Activated T-helper 1 cell treated with anti-CD3 and anti-CD28 coated beads, Interleukin-2, amount 50 U/mL, for 16 hours (primary cell): ENCODE data around the gene SORT1.
"Not testable (repeated sequence)": the region's sequence is repeated elsewhere in the genome, so short reads cannot be mapped to it uniquely, and the experiment has no call there.

ENCODE experiments used
- DNase-seq, 2 donors: peaks; one replicate each; pipeline ENCODE4 v3.0.0-alpha.2; 2020; ENCODE audit warnings: low read depth in 1 of 2, low spot score in 1 of 2

The SORT1 gene

DNA sequence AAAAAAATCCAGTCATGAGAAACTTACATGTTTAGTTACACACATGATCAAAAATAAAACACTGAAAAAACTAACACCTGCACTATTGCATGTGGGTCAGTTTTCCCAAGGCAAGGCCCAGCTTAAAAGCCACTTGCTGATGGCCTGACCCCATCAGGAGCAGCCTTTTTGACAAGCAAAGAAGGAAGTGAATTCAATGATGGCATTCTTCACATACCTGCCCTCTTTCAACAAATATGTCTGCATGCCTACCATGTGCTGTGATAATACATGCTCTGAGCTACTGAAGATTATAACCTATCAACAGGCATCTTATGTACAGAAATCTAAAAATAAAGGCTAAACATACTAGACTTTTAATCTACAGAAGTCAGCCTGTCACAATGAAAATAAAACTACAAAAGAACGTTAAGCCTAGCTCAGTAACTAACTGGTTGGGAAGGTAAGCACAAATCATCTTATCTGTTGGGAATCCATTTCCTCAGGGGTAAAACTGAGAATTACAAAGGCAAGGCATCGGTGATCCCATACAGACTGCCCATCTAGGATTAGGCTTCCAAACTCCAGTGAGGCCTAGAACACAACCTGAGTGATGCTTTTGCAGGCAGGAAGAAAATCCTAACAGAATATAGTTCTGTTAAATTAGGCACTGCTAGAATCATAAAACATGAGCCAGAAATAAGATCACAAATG, 14.5 kb downstream of the SORT1 start:
- DNase-seq = no peak

DNA sequence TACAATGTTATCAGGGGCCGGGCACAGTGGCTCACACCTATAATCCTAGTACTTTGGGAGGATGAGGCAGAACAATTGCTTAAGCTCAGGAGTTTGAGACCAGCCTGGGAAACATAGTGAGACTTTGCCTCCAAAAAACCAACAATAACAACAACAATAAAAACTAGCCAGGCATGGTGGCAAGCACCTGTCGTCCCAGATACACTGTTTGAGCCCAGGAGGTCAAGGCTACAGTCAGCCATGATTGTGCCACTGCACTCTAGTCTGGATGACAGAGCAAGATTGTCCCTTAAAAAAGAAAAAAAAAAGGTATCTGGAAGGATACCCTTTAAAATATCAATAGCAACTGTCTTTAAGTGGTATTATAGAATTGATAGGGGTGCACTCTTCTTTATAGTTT, 16.1 kb downstream of the SORT1 start:
- no peak for DNase-seq

DNA sequence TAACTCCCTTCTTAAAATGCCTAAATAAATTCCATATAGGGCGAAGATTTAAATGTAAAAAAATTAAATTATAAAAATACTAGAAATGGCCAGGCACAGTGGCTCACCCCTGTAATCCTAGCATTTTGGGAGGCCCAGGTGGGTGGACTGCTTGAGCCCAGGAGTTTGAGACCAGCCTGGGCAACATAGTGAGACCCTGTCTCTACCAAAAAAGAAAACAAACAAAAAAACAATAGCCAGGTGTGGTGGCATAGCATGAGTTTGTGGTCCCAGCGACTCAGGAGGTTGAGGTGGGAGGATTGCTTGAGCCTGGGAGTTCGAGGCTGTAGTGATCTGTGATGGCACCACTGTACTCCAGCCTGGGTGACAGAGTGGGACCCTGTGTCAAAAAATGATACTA, 17.8 kb downstream of the SORT1 start:
- no peak for DNase-seq

- DNase-seq = no peak
Observed at GRCh38 chr1:109379422-109379821, 18.3 kb downstream of the SORT1 start.

DNA sequence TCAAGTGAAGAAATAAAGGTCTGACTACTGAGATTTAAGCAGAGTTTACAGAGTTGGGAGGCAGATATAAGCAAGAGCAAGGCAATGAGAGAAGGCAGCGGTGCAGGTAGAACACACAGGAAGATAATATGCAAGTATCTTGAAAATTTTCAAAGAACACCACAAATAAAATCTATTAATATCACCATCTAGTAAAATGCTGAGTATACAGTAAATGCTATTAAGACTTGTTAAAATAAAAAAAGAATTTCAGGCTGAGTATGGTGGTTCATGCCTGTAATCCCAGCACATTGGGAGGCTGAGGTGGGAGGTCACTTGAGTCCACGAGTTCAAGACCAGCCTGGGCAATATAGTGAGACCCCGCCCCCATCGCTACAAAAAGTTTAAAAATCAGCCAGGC, 20.0 kb downstream of the SORT1 start:
- no peak for DNase-seq

DNA sequence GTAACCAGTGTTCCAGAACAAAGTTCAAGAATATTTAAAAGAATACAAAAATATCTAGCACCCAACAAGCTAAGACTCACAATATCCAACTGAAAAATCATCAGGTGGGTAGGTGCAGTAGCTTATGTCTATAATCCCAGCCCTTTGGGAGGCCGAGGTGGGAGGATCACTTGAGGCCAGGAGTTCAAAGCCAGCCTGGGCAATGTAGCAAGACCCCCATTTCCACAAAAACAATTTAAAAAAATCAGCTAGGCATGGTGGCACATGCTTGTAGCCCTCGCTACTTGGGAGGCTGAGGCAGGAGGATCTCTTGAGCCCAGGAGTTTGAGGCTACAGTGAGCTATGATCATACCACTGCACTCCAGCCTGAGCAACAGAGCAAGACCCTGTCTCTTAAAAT, 24.0 kb downstream of the SORT1 start:
- not testable (repeated sequence) for DNase-seq

GRCh38 chr1:109373126-109373525, 24.6 kb downstream of the SORT1 start:
- no peak for DNase-seq

DNA sequence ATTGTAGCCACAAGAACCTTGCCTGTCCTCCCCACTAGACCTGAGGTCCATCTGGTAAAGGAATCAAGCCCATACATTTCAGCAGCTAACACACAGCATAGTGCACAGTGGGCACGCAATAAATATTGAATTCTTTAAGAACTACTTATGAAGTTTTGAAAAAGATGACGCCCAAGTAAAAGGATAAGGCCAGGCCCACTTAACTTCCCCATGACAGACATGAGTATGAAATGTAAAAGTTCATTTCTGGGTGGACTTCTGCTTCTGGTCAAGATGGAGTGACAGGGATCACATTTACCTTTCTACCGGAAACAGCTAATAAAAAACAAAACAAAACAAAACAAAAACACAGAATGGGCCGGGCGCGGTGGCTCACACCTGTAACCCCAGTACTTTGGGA, 25.4 kb downstream of the SORT1 start:
- DNase-seq = no peak

DNA sequence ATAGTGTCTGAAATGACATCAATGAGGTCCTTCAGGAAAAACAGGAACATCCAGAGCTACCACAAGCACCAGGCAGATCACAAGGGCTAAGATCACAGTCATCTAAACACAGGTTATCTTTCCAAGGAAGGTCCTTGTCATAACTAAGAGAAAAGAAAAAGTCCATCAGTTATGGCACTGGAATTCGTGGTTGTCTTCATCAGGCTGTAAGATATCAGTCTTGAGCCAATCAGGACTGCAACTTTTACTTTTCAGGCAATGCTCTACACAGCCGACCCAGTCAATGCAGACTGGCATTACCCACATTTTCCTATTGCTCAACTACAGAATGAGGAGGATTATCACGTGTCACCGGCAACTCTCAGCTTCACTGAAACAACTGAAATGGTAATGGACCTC, 26.4 kb downstream of the SORT1 start:
- DNase-seq = no peak

GRCh38 chr1:109370712-109371340, 26.9 kb downstream of the SORT1 start:
- no peak for DNase-seq

DNA sequence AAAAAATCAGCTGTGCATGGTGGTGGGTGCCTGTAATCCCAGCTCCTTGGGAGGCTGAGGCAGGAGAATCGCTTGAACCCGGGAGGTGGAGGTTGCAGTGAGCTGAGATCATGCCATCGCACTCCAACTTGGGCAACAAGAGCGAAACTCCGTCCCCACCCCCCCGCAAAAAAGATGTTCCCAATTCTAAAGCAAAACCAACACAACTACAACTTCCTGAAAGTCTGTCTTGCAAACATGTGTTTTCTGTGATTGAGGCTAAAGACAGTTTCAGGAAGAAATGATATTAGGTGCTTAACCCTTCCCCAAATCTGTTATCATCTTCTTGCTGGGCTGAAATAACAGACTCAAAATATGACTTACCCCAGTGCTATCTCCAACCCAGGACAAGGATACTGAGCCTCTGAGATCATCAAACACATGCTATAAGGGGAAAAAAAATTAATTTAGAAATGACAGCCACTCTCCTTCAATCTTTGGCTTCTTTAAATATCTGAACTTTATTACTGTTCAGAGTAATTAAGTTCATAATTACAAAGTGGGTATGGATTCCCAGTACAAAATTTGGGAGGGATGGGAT, 28.5 kb downstream of the SORT1 start:
- DNase-seq = no peak

DNA sequence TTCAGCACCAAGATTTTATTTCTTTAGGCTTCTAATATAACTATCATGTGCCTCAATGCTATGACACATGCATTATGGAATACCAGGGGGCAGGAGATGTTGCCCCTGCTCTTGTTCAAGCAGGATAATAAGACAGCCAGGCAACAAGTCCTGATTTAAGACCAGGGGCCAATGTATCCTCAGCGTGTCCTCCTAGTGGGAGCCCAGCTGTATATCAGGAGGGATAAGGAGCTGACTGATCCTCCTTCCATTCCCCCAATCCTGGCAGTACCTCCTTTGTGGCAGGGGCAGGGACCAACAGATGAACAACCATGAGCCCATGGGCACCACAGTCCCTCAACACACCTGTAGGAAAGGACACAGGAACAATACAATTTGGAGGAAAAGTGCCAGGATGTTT, 29.3 kb downstream of the SORT1 start:
- DNase-seq = no peak

DNA sequence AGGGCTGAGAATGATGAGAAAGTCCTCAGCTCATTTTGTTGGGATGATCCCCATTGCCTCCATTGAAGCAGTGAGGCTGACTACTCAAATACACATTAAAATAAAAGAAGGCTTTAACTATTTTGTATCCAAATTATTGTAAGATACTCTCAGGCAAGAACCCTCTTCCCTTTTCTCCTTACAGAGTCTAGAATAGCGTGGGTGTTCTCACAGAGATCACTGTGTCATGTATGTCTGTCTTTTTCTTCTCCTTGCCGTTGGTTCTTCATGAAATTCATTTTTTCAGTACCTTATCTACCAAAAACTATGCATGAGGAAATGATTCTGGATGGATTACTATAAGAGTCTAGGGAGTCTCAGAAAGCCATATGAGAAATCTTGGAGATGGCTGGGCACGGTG, 30.1 kb downstream of the SORT1 start:
- no peak for DNase-seq

DNA sequence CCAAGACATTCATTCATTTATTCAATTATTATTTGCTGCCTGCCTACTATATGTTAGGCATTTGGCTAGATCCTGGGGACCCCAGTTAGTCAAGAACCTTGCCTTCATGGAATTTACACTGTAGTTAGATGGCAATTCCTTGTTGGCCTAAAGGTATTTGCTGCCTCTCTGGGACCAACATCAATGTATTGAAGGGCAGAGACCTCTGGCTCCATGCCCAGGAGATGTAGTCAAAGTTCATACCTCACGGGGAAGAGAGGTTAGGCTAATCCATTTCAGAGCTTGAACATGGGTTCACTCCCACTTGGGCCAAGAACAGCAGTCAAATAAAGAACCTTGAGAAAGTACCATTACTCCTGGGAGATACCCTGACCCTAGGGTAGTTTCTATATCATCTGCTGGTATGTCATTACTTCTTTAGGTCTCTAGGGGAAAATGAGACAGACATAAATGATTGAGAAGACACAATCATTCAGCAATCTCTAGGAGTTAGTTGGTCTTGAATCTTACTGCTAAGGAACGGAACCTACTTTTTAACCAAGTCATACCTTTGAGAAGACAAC, 32.0 kb downstream of the SORT1 start:
- no peak for DNase-seq

GRCh38 chr1:109361649-109362048, 36.1 kb downstream of the SORT1 start:
- DNase-seq = no peak

GRCh38 chr1:109361069-109361468, 36.6 kb downstream of the SORT1 start:
- DNase-seq = no peak

- no peak for DNase-seq
Observed at GRCh38 chr1:109357616-109358015, 40.1 kb downstream of the SORT1 start.

DNA sequence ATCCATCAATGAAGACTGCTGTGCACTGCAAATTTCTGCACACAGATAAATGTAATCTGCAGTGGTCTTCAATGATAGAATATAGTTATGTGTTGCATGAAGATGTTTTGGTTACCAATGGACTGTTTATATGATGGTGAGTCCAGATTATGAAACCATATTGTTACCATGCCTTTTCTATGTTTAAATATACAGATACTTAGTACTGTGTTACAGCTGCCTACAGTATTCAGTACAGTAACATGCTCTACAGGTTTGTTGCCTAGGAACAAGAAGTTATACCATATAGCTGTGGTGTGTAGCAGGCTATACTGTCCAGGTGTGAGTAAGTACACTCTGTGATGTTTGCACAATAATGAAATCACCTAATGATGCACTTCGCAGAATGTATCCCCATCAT, 40.8 kb downstream of the SORT1 start:
- DNase-seq = no peak

DNA sequence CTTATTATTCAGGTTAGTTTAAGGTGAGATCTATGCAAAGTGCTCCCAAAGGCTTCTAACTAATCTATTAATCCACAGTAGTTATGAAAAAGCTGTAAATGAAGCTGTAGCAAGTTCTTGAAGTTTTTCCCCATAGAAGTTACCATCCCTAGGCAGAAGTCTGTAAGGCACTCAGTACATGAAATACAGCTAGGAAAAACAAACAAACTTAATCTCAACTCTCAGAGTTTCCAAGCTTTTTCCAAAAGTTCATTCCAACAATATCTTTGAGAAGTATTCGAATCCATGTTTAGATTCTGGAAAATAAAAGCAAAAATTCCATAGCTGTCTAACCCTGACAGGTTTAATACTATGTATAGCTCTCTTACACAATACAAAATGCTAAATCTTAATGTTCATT, 41.2 kb downstream of the SORT1 start:
- no peak for DNase-seq

DNA sequence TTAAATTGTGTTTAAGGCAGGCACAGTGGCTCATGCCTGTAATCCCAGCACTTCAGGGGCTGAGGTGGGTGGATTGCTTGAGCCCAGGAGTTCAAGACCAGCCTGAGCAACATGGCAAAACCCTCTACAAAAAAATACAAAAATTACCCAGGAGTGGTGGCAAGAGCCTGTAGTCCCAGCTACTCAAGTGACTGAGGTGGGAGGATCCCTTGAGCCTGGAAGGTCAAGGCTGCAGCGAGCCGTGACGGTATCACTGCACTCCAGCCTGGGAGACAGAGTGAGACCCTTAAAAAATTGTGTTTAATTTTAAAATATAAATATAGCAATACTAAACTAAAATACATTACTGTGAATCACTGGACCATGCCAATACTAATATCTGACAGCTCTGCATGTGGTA, 42.8 kb downstream of the SORT1 start:
- DNase-seq = no peak

- DNase-seq = no peak
Observed at GRCh38 chr1:109351457-109351856, 46.3 kb downstream of the SORT1 start.

GRCh38 chr1:109350655-109351054, 47.1 kb downstream of the SORT1 start:
- no peak for DNase-seq

GRCh38 chr1:109350182-109350581, 47.5 kb downstream of the SORT1 start:
- no peak for DNase-seq
